ENCODE measurements around the gene ZNF598. TPM values are rescaled to one million over a fixed set of nuclear protein-coding genes. Genes with fewer than 3 reads are reported as not detected.
"Not testable (repeated sequence)": the region's sequence is repeated elsewhere in the genome, so short reads cannot be mapped to it uniquely, and the experiment has no call there.

ZNF598 gene
- total and polyA plus RNA-seq, 7 experiments from 2014 or later, result 1.9 to 63.2 (median 46.0) TPM

GRCh38 chr16:2033909-2034695, 24.5 kb upstream of the ZNF598 start:
- H3K27ac ChIP-seq (ENCODE audit: low read depth, low read length); ATAC-seq; POLR2A ChIA-PET; H3K4me3 ChIP-seq (ENCODE audit: low read length); H3K27me3 ChIP-seq (ENCODE audit: control insufficient read depth in 2 of 2, insufficient read depth in 2 of 2, low read length in 2 of 2); H3K27me3 Mint-ChIP-seq; DNase-seq; H3K36me3 ChIP-seq (ENCODE audit: control insufficient read depth in 2 of 3, insufficient read depth in 3 of 3, low read length in 3 of 3); H3K4me1 Mint-ChIP-seq; H3K4me1 ChIP-seq (ENCODE audit: control insufficient read depth in 2 of 2, insufficient read depth in 2 of 2, low read length in 2 of 2); H3K9me3 ChIP-seq (ENCODE audit: control insufficient read depth in 2 of 3, low read length in 3 of 3); intact Hi-C loops (cut with micrococcal nuclease); H3K36me3 Mint-ChIP-seq; CTCF ChIA-PET; H3K9me3 Mint-ChIP-seq: not testable (repeated sequence)
- Mint-ChIP-seq H3K27ac (peak overlapping the region in 1 of 9 donors; percentile 57), H3K4me3 (peak overlapping the region in 1 of 10 donors; percentile 4)

- no peak overlapping the region for H3K27ac ChIP-seq (ENCODE audit: low read depth, low read length)
These were observed 23.7 kb upstream of the ZNF598 start for GRCh38 chr16:2033057-2033908.

GRCh38 chr16:2032285-2033056, 22.9 kb upstream of the ZNF598 start:
- no peaks in the 10 kb centered on the region for H3K9me3 ChIP-seq (ENCODE audit: control insufficient read depth in 2 of 3, low read length in 3 of 3)

More at GRCh38 chr16:2033057-2033908, 23.7 kb upstream of the ZNF598 start:
- Histone ChIP-seq H3K36me3 (ENCODE audit: control insufficient read depth in 2 of 3, insufficient read depth in 3 of 3, low read length in 3 of 3) (no peaks in the 10 kb centered on the region), H3K4me3 (ENCODE audit: low read length) (no peak overlapping the region), H3K4me1 (ENCODE audit: control insufficient read depth in 2 of 2, insufficient read depth in 2 of 2, low read length in 2 of 2) (no peaks in the 10 kb centered on the region), H3K9me3 (ENCODE audit: control insufficient read depth in 2 of 3, low read length in 3 of 3) (no peaks in the 10 kb centered on the region), H3K27me3 (ENCODE audit: control insufficient read depth in 2 of 2, insufficient read depth in 2 of 2, low read length in 2 of 2) (no peaks in the 10 kb centered on the region)
- DNase-seq (no peak), ATAC-seq (peak; percentile 57)
- Mint-ChIP-seq H3K27ac (peak overlapping the region in 1 of 9 donors; percentile 57), H3K27me3 (peaks cover 0 to 6% (median 0%) of the 10 kb centered on the region in 5 donors), H3K36me3 (no peaks in the 10 kb centered on the region), H3K9me3 (peaks cover 0 to 1% (median 0%) of the 10 kb centered on the region in 11 donors), H3K4me1 (peaks cover 0 to 9% (median 0%) of the 10 kb centered on the region in 7 donors), H3K4me3 (peak overlapping the region in 1 of 10 donors; percentile 28)
- ChIA-PET POLR2A (interaction anchor here (1.6 kb wide), 1 partner anchor 107 kb away, joined by 4 read pairs; no protein-coding TSS in a partner anchor), CTCF (no interaction called here)
- intact Hi-C loops (cut with micrococcal nuclease), result no loop called here

GRCh38 chr16:2031081-2031577, 21.5 kb upstream of the ZNF598 start:
- H3K4me3 ChIP-seq (ENCODE audit: low read length), result no peak overlapping the region
- DNase-seq (no peak), ATAC-seq (no peak)
- Mint-ChIP-seq H3K4me1 (peaks cover 0 to 11% (median 5%) of the 10 kb centered on the region in 7 donors), H3K4me3 (no peak overlapping the region), H3K36me3 (no peaks in the 10 kb centered on the region), H3K27me3 (peaks cover 0 to 17% (median 0%) of the 10 kb centered on the region in 5 donors), H3K27ac (no peak overlapping the region), H3K9me3 (no peaks in the 10 kb centered on the region)
- H3K27ac ChIP-seq (ENCODE audit: low read depth, low read length), result no peak overlapping the region
- CTCF ChIA-PET, result interaction anchor here (0.7 kb wide), 1 partner anchor 49 kb away, joined by 5 read pairs; no protein-coding TSS in a partner anchor
- POLR2A ChIA-PET, result interaction anchor here (1.4 kb wide), 1 partner anchor 19 kb away, joined by 4 read pairs; no protein-coding TSS in a partner anchor
- intact Hi-C loops (cut with micrococcal nuclease), result no loop called here
- H3K4me1 ChIP-seq (ENCODE audit: control insufficient read depth in 2 of 2, insufficient read depth in 2 of 2, low read length in 2 of 2), result peaks cover 3 to 4% of the 10 kb centered on the region in 2 donors
- no peaks in the 10 kb centered on the region for H3K36me3 ChIP-seq (ENCODE audit: control insufficient read depth in 2 of 3, insufficient read depth in 3 of 3, low read length in 3 of 3)
- H3K27me3 ChIP-seq (ENCODE audit: control insufficient read depth in 2 of 2, insufficient read depth in 2 of 2, low read length in 2 of 2), result no peaks in the 10 kb centered on the region
- H3K9me3 ChIP-seq (ENCODE audit: control insufficient read depth in 2 of 3, low read length in 3 of 3), result no peaks in the 10 kb centered on the region

More at GRCh38 chr16:2032285-2033056, 22.9 kb upstream of the ZNF598 start:
- DNase-seq (no peak), ATAC-seq (peak; percentile 27)
- peaks cover 0 to 14% (median 0%) of the 10 kb centered on the region in 5 donors for H3K27me3 Mint-ChIP-seq
- ChIA-PET CTCF (no interaction called here), POLR2A (interaction anchor here (1.6 kb wide), 1 partner anchor 108 kb away, joined by 4 read pairs; no protein-coding TSS in a partner anchor)
- H3K4me3 Mint-ChIP-seq, result no peak overlapping the region
- peaks cover 0 to 9% (median 3%) of the 10 kb centered on the region in 7 donors for H3K4me1 Mint-ChIP-seq
- Histone ChIP-seq H3K4me3 (ENCODE audit: low read length) (no peak overlapping the region), H3K27ac (ENCODE audit: low read depth, low read length) (no peak overlapping the region), H3K4me1 (ENCODE audit: control insufficient read depth in 2 of 2, insufficient read depth in 2 of 2, low read length in 2 of 2) (no peaks in the 10 kb centered on the region), H3K36me3 (ENCODE audit: control insufficient read depth in 2 of 3, insufficient read depth in 3 of 3, low read length in 3 of 3) (no peaks in the 10 kb centered on the region), H3K27me3 (ENCODE audit: control insufficient read depth in 2 of 2, insufficient read depth in 2 of 2, low read length in 2 of 2) (no peaks in the 10 kb centered on the region)
- H3K36me3 Mint-ChIP-seq, result no peaks in the 10 kb centered on the region
- H3K9me3 Mint-ChIP-seq, result no peaks in the 10 kb centered on the region
- intact Hi-C loops (cut with micrococcal nuclease), result no loop called here
- no peak overlapping the region for H3K27ac Mint-ChIP-seq

GRCh38 chr16:2030036-2030435, 20.4 kb upstream of the ZNF598 start:
- ATAC-seq (no peak), DNase-seq (no peak)
- no peaks in the 10 kb centered on the region for H3K27me3 ChIP-seq (ENCODE audit: control insufficient read depth in 2 of 2, insufficient read depth in 2 of 2, low read length in 2 of 2)
- no peak overlapping the region for H3K27ac ChIP-seq (ENCODE audit: low read depth, low read length)
- H3K36me3 ChIP-seq (ENCODE audit: control insufficient read depth in 2 of 3, insufficient read depth in 3 of 3, low read length in 3 of 3), result no peaks in the 10 kb centered on the region
- peaks cover 3 to 5% of the 10 kb centered on the region in 2 donors for H3K4me1 ChIP-seq (ENCODE audit: control insufficient read depth in 2 of 2, insufficient read depth in 2 of 2, low read length in 2 of 2)
- Mint-ChIP-seq H3K27ac (no peak overlapping the region), H3K9me3 (no peaks in the 10 kb centered on the region), H3K36me3 (no peaks in the 10 kb centered on the region), H3K4me3 (no peak overlapping the region), H3K4me1 (peaks cover 0 to 17% (median 10%) of the 10 kb centered on the region in 7 donors), H3K27me3 (peaks cover 0 to 26% (median 0%) of the 10 kb centered on the region in 5 donors)
- POLR2A ChIA-PET, result interaction anchor here (0.5 kb wide), 1 partner anchor 107 kb away, joined by 3 read pairs; no protein-coding TSS in a partner anchor
- H3K4me3 ChIP-seq (ENCODE audit: low read length), result no peak overlapping the region
- H3K9me3 ChIP-seq (ENCODE audit: control insufficient read depth in 2 of 3, low read length in 3 of 3), result no peaks in the 10 kb centered on the region
- CTCF ChIA-PET, result no interaction called here
- intact Hi-C loops (cut with micrococcal nuclease), result no loop called here

GRCh38 chr16:2029350-2029749, 19.7 kb upstream of the ZNF598 start:
- ATAC-seq, result no peak
- H3K27me3 Mint-ChIP-seq, result peaks cover 0 to 26% (median 0%) of the 10 kb centered on the region in 5 donors
- H3K4me3 Mint-ChIP-seq, result no peak overlapping the region
- DNase-seq, result no peak
- no peaks in the 10 kb centered on the region for H3K27me3 ChIP-seq (ENCODE audit: control insufficient read depth in 2 of 2, insufficient read depth in 2 of 2, low read length in 2 of 2)
- H3K9me3 Mint-ChIP-seq, result peaks cover 0 to under 1% (median 0%) of the 10 kb centered on the region in 11 donors
- CTCF ChIA-PET, result no interaction called here
- peaks cover 3 to 5% of the 10 kb centered on the region in 2 donors for H3K4me1 ChIP-seq (ENCODE audit: control insufficient read depth in 2 of 2, insufficient read depth in 2 of 2, low read length in 2 of 2)
- no peak overlapping the region for H3K4me3 ChIP-seq (ENCODE audit: low read length)
- H3K36me3 ChIP-seq (ENCODE audit: control insufficient read depth in 2 of 3, insufficient read depth in 3 of 3, low read length in 3 of 3), result no peaks in the 10 kb centered on the region
- POLR2A ChIA-PET, result interaction anchor here (0.5 to 0.7 kb wide), 2 partner anchors 108 to 1902 kb away, joined by 3 read pairs; no protein-coding TSS in a partner anchor
- intact Hi-C loops (cut with micrococcal nuclease), result no loop called here
- H3K36me3 Mint-ChIP-seq, result no peaks in the 10 kb centered on the region
- H3K27ac ChIP-seq (ENCODE audit: low read depth, low read length), result no peak overlapping the region
- H3K9me3 ChIP-seq (ENCODE audit: control insufficient read depth in 2 of 3, low read length in 3 of 3), result no peaks in the 10 kb centered on the region
- H3K4me1 Mint-ChIP-seq, result peaks cover 2 to 16% (median 11%) of the 10 kb centered on the region in 7 donors
- no peak overlapping the region for H3K27ac Mint-ChIP-seq

All from naive thymus-derived CD4-positive, alpha-beta T cell (primary cell).